HEK293T (cell line): ENCODE data around the gene C17orf113.
A peak's percentile ranks its signal among the peaks of the same experiment; 100 is the strongest.

Source experiments
- CTCF ChIA-PET: fragments of 350-600 bp; formaldehyde crosslinking; extraction: SDS; loops from one replicate; lab custom pipeline; 2021; ENCODE audit warnings: antibody characterized with exemption, inconsistent platforms; lab: Yijun Ruan, JAX
- POLR2A ChIA-PET: fragments of 350-600 bp; formaldehyde crosslinking; extraction: SDS; loops from one replicate; lab custom pipeline; 2020; ENCODE audit warnings: antibody characterized with exemption, inconsistent platforms; lab: Yijun Ruan, JAX
- DNase-seq: peaks from one replicate; pipeline ENCODE4 v3.0.0; 2012; ENCODE audit warnings: mixed read lengths; ENCODE audit errors: extremely low spot score
- ARNT ChIP-seq: fragments of 450-650 bp; IDR thresholded peaks from 2 replicates; pipeline ENCODE4 v1.6.1; 2017; ENCODE audit warnings: mild to moderate bottlenecking
- BHLHE40 ChIP-seq: fragments of 450-650 bp; IDR thresholded peaks from 2 replicates; pipeline ENCODE4 v1.6.1; 2016; ENCODE audit warnings: mild to moderate bottlenecking, moderate library complexity, borderline replicate concordance
- CTBP1 ChIP-seq: fragments of 450-650 bp; IDR thresholded peaks from 2 replicates; pipeline ENCODE4 v1.6.1; 2016; ENCODE audit warnings: borderline replicate concordance
- ELF4 ChIP-seq: fragments of 450-650 bp; IDR thresholded peaks from 2 replicates; pipeline ENCODE4 v1.6.1; 2017; ENCODE audit warnings: antibody characterized with exemption
- FOXA1 ChIP-seq: fragments of 450-650 bp; IDR thresholded peaks from 2 replicates; pipeline ENCODE4 v1.6.1; 2016; ENCODE audit warnings: mild to moderate bottlenecking
- FOXK2 ChIP-seq: fragments of 450-650 bp; IDR thresholded peaks from 2 replicates; pipeline ENCODE4 v1.6.1; 2016; ENCODE audit warnings: mild to moderate bottlenecking
- FOXM1 ChIP-seq: fragments of 450-650 bp; IDR thresholded peaks from 2 replicates; pipeline ENCODE4 v1.6.1; 2017; ENCODE audit warnings: mild to moderate bottlenecking, borderline replicate concordance
- HDGF ChIP-seq: fragments of 450-650 bp; IDR thresholded peaks from 2 replicates; pipeline ENCODE4 v1.6.1; 2017; ENCODE audit warnings: antibody characterized with exemption, borderline replicate concordance
- L3MBTL2 ChIP-seq: fragments of 450-650 bp; conservative IDR thresholded peaks from 2 replicates; pipeline ENCODE4 v1.6.1; 2016; ENCODE audit warnings: mild to moderate bottlenecking
- LEF1 ChIP-seq: fragments of 450-650 bp; IDR thresholded peaks from 2 replicates; pipeline ENCODE4 v1.6.1; 2017; ENCODE audit warnings: mild to moderate bottlenecking, borderline replicate concordance
- NFRKB ChIP-seq: fragments of 450-650 bp; IDR thresholded peaks from 2 replicates; pipeline ENCODE4 v1.6.1; 2016; ENCODE audit warnings: mild to moderate bottlenecking, moderate library complexity
- SP1 ChIP-seq: fragments of 450-650 bp; IDR thresholded peaks from 2 replicates; pipeline ENCODE4 v1.6.1; 2017
- SUZ12 ChIP-seq: fragments of 450-650 bp; IDR thresholded peaks from 2 replicates; pipeline ENCODE4 v1.6.1; 2016; ENCODE audit warnings: mild to moderate bottlenecking
- TARDBP ChIP-seq: fragments of 450-650 bp; IDR thresholded peaks from 2 replicates; pipeline ENCODE4 v1.6.1; 2016
- ZNF384 ChIP-seq: fragments of 450-650 bp; IDR thresholded peaks from 2 replicates; pipeline ENCODE4 v1.6.1; 2016
- TF ChIP-seq, protein P1 (sequence below): fragments of 450-650 bp; IDR thresholded peaks from 2 replicates; pipeline ENCODE4 v1.6.1; 2016

C17orf113 gene

GRCh38 chr17:42028791-42029127 lies 21.6 kb downstream of the C17orf113 start:
- ChIA-PET POLR2A (interaction anchor here (0.9 to 4.5 kb wide), 3 partner anchors 9 to 62 kb away, joined by 4 to 37 read pairs (median 10); partner anchors contain the start of genes CNP, DNAJC7 and NKIRAS2), CTCF (interaction anchor here (0.6 to 1.7 kb wide), 4 partner anchors 11 to 285 kb away, joined by 3 to 6 read pairs (median 4); no protein-coding TSS in a partner anchor)
- TF ChIP-seq HDGF (no peak), L3MBTL2 (no peak)
- TF ChIP-seq, protein P1, sequence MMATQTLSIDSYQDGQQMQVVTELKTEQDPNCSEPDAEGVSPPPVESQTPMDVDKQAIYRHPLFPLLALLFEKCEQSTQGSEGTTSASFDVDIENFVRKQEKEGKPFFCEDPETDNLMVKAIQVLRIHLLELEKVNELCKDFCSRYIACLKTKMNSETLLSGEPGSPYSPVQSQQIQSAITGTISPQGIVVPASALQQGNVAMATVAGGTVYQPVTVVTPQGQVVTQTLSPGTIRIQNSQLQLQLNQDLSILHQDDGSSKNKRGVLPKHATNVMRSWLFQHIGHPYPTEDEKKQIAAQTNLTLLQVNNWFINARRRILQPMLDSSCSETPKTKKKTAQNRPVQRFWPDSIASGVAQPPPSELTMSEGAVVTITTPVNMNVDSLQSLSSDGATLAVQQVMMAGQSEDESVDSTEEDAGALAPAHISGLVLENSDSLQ: no peak
- DNase-seq: no peak

DNA sequence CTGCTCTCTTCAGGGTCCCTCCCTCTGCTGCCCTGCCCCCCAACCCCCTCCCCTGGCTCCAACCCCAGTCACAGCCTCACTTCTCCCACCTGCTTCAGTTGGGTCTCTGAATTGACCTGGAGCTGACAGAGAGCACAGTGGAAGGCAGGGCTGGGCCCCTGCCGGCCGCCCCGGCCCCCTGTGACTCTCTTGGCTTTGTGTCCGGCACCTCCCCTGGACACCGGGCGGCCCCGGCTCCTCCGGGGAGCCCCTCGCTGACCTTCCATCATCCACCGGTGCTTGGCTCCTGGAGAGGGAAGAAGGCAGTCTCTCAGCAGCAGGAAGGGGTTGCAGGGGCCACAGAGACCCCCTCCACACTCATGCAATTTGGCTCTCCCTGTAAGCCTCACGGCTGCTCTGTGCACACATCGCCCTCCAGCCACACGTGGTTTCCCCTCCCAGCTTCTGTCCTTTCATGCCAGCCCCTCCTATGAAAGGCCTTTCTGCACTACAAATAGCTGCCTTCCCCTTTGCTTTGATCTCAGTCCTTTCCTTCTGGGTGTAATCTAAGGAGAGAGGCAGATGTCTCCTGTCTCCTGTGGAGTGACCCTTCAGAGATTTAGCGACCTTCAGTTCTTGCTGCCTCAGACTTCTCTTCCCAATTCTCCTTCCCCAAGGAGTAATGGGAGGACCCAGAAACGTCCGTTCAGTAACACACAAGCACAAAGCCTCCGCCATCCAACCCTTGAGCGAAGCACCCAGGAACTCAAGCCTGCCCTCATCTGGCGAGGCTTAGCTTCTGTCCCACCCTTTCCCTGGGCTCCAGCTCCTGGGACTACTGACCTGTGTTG lies 22.2 kb downstream of the C17orf113 start:
- POLR2A ChIA-PET: interaction anchor here (0.9 to 4.5 kb wide), 3 partner anchors 8 to 62 kb away, joined by 4 to 37 read pairs (median 10); partner anchors contain the start of genes CNP, DNAJC7 and NKIRAS2
- peak; percentile 58 for DNase-seq
- TF ChIP-seq TARDBP (no peak), BHLHE40 (no peak), ZNF384 (no peak)
- TF ChIP-seq, protein P1: no peak
- CTCF ChIA-PET: interaction anchor here (1.1 to 1.7 kb wide), 3 partner anchors 10 to 23 kb away, joined by 4 to 6 read pairs (median 5); no protein-coding TSS in a partner anchor

- no peak for DNase-seq
- ChIA-PET CTCF (interaction anchor here (0.6 to 1.4 kb wide), 2 partner anchors 13 to 478 kb away, joined by 4 read pairs; no protein-coding TSS in a partner anchor), POLR2A (interaction anchor here (4.5 kb wide), 1 partner anchor 11 kb away, joined by 37 read pairs; the partner anchor contains the start of gene DNAJC7)
- TF ChIP-seq, protein P1: no peak
- TF ChIP-seq FOXK2 (no peak), LEF1 (no peak), FOXA1 (no peak), BHLHE40 (no peak), TARDBP (no peak), SP1 (no peak), FOXM1 (no peak), ZNF384 (no peak), L3MBTL2 (no peak), ARNT (no peak)
These were observed 22.9 kb downstream of the C17orf113 start for GRCh38 chr17:42027590-42027889.

- CTCF ChIA-PET: interaction anchor here (0.6 to 1.9 kb wide), 4 partner anchors 9 to 478 kb away, joined by 4 to 5 read pairs (median 4); no protein-coding TSS in a partner anchor
- no peak for DNase-seq
- POLR2A ChIA-PET: interaction anchor here (1.2 to 4.5 kb wide), 4 partner anchors 10 to 89 kb away, joined by 4 to 37 read pairs (median 6); partner anchors contain the start of gene DNAJC7
- TF ChIP-seq, protein P1: no peak
- TF ChIP-seq NFRKB (no peak), ZNF384 (no peak), L3MBTL2 (no peak), ELF4 (no peak), BHLHE40 (no peak), CTBP1 (no peak), LEF1 (no peak), TARDBP (no peak), HDGF (no peak), FOXM1 (no peak), SP1 (no peak), SUZ12 (no peak), ARNT (no peak), FOXK2 (no peak), FOXA1 (no peak)
These were observed 23.4 kb downstream of the C17orf113 start for GRCh38 chr17:42026857-42027589.

- TF ChIP-seq ZNF384: no peak
- no peak for TF ChIP-seq CTBP1
- no peak for TF ChIP-seq NFRKB
- no peak for TF ChIP-seq ELF4
- TF ChIP-seq FOXA1: no peak
- no peak for TF ChIP-seq SUZ12
- no peak for TF ChIP-seq FOXK2
- no peak for TF ChIP-seq FOXM1
- TF ChIP-seq SP1: no peak
- no peak for TF ChIP-seq BHLHE40
- TF ChIP-seq HDGF: no peak
- no peak for TF ChIP-seq TARDBP
- TF ChIP-seq ARNT: no peak
- no peak for TF ChIP-seq LEF1
- TF ChIP-seq L3MBTL2: no peak
- TF ChIP-seq, protein P1: no peak
- CTCF ChIA-PET: interaction anchor here (0.5 to 1.9 kb wide), 7 partner anchors 10 to 161 kb away, joined by 3 to 7 read pairs (median 4); partner anchors contain the start of gene KLHL11
- no peak for DNase-seq
- POLR2A ChIA-PET: interaction anchor here (0.7 to 4.5 kb wide), 11 partner anchors 9 to 95 kb away, joined by 3 to 37 read pairs (median 4); partner anchors contain the start of genes CNP, DNAJC7 and KAT2A
These were observed 24.5 kb downstream of the C17orf113 start for GRCh38 chr17:42025936-42026335.
